Epithelial cell of esophagus (primary cell): Measurements from ENCODE around the gene ATP5F1B.

Source experiments
- DNase-seq: peaks from one replicate; pipeline ENCODE4 v3.0.0; 2010; ENCODE audit warnings: low read depth
- H3K4me3 ChIP-seq: 2 replicates; pipeline ENCODE4 v1.5.1; 2011; ENCODE audit warnings: mild to moderate bottlenecking, low read length, control low read depth
- TF ChIP-seq, protein P1 (sequence below): IDR thresholded peaks from 2 replicates; pipeline ENCODE4 v1.5.1; 2011; ENCODE audit warnings: low read depth, mild to moderate bottlenecking, low read length, control low read depth, inconsistent platforms; ENCODE audit not compliant: insufficient read depth; ENCODE audit errors: missing control alignments

The ATP5F1B gene

GRCh38 chr12:56634837-56635791, 10.7 kb downstream of the ATP5F1B start:
- H3K4me3 ChIP-seq = peak overlapping the region; percentile 97
- TF ChIP-seq, protein P1, sequence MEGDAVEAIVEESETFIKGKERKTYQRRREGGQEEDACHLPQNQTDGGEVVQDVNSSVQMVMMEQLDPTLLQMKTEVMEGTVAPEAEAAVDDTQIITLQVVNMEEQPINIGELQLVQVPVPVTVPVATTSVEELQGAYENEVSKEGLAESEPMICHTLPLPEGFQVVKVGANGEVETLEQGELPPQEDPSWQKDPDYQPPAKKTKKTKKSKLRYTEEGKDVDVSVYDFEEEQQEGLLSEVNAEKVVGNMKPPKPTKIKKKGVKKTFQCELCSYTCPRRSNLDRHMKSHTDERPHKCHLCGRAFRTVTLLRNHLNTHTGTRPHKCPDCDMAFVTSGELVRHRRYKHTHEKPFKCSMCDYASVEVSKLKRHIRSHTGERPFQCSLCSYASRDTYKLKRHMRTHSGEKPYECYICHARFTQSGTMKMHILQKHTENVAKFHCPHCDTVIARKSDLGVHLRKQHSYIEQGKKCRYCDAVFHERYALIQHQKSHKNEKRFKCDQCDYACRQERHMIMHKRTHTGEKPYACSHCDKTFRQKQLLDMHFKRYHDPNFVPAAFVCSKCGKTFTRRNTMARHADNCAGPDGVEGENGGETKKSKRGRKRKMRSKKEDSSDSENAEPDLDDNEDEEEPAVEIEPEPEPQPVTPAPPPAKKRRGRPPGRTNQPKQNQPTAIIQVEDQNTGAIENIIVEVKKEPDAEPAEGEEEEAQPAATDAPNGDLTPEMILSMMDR = peak; percentile 67
- DNase-seq = peak; percentile 94

GRCh38 chr12:56634242-56634836, 11.4 kb downstream of the ATP5F1B start:
- DNase-seq = peak; percentile 82
- TF ChIP-seq, protein P1 = no peak
- peak overlapping the region; percentile 97 for H3K4me3 ChIP-seq

DNA sequence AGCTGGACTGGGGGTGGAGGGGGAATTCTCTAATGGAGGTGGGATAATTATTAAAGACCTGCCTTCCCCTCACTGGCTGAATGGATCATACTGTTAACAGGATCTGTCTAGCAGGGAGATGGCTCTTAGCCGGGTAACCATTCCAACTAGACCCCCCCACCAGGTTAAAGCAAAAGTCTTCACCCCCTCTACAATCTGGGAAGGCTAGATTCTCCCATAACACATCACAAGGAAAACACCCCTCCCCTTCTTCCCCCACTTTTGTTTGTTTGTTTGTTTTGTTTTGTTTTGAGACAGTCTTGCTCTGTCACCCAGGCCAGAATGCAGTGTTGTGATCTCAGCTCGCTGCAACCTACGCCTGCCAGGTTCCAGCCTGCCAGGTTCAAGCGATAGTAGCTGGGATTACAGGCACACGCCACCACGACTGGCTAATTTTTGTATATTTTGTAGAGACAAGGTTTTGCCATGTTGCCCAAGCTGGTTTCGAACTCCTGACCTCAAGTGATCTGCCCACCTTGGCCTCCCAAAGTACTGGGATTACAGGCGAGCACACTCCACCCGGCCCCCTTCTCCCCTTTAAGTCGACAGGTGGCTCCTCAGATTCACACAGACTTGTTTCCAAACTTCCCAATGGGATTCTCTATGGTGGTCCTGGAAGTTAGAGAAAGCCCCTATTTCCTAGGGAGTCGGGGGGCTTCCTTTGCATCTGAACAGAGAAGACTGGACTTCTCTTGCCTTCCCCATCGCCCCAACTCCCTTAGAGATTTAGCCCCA, 12.1 kb downstream of the ATP5F1B start:
- peak overlapping the region; percentile 97 for H3K4me3 ChIP-seq
- DNase-seq = peak; percentile 21
- TF ChIP-seq, protein P1 = no peak

GRCh38 chr12:56632701-56633467, 12.9 kb downstream of the ATP5F1B start:
- TF ChIP-seq, protein P1 = no peak
- DNase-seq = no peak
- peak overlapping the region; percentile 97 for H3K4me3 ChIP-seq

GRCh38 chr12:56631790-56632700, 13.7 kb downstream of the ATP5F1B start:
- peak; percentile 74 for DNase-seq
- H3K4me3 ChIP-seq = peak overlapping the region; percentile 97
- TF ChIP-seq, protein P1 = no peak

DNA sequence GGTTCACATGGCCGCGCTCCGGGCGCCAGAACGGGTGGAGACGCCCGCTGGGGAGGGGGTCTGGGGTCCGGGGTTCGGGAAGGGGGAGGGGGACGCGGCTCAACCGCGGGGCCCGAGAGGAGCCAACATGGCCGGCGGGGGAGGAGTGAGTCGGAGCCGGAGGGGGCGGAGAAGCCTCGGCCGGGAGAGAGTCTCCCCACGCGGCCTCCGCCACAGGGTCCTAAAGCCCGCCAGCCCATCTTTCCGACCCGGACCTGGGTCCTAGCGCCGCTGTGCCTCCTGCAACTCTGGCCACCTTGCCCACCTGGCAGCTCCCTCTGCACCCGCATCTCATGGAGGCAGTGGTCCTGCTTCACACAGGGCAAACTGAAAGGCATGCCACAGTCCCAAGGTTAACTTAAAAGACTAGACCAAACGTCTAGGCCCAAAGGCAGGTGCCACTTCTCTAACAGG, 15.6 kb downstream of the ATP5F1B start, which contains the start of gene BAZ2A:
TSS of gene BAZ2A (minus strand) at position 147 of the 453 bp plus-strand sequence. CDS start 12,796 bp downstream, outside the sequence.
- H3K4me3 ChIP-seq = peak within 1 kb of the TSS; percentile 96
- TF ChIP-seq, protein P1 = no peak
- peak; percentile 85 for DNase-seq
